Measurements from ENCODE around the gene KIAA0513. TPM values are rescaled to one million over a fixed set of nuclear protein-coding genes. Genes with fewer than 3 reads are reported as not detected.

KIAA0513 gene
- total RNA-seq, 1 donor from 2014 or later: 10.6 TPM

DNA sequence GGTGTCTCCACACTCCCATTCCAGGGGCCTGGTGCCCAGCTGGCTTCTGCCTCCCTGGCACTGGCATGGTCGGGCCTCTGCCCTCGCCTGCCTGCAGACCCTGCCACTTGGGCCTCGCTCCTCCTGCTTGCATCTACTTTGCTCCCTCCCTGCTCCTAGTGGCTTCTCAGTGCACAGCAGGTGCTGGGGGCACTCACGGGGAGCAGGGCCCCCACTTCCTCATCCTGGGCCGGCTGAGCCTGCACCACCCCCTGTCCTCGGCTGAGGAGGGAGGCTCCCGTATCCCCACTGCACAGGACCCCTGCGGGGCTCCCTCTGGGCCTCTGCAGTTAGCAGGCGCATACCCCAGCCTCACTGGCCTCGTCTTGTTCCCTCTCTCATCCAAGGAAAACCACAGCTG is 49.4 kb downstream of the KIAA0513 start:
- Mint-ChIP-seq H3K4me3 (ENCODE audit: unreplicated experiment) (no peak overlapping the region), H3K27me3 (ENCODE audit: unreplicated experiment) (no peaks in the 10 kb centered on the region), H3K36me3 (ENCODE audit: unreplicated experiment) (peaks cover 20% of the 10 kb centered on the region), H3K9me3 (ENCODE audit: unreplicated experiment) (no peaks in the 10 kb centered on the region), H3K27ac (ENCODE audit: unreplicated experiment) (no peak overlapping the region), H3K4me1 (ENCODE audit: unreplicated experiment) (peaks cover 6% of the 10 kb centered on the region)
- TF ChIP-seq, protein P1, sequence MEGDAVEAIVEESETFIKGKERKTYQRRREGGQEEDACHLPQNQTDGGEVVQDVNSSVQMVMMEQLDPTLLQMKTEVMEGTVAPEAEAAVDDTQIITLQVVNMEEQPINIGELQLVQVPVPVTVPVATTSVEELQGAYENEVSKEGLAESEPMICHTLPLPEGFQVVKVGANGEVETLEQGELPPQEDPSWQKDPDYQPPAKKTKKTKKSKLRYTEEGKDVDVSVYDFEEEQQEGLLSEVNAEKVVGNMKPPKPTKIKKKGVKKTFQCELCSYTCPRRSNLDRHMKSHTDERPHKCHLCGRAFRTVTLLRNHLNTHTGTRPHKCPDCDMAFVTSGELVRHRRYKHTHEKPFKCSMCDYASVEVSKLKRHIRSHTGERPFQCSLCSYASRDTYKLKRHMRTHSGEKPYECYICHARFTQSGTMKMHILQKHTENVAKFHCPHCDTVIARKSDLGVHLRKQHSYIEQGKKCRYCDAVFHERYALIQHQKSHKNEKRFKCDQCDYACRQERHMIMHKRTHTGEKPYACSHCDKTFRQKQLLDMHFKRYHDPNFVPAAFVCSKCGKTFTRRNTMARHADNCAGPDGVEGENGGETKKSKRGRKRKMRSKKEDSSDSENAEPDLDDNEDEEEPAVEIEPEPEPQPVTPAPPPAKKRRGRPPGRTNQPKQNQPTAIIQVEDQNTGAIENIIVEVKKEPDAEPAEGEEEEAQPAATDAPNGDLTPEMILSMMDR (IDR thresholded peaks at IDR 0.05): no peak
- no peak for DNase-seq (ENCODE audit: extremely low spot score, unreplicated experiment)

DNA sequence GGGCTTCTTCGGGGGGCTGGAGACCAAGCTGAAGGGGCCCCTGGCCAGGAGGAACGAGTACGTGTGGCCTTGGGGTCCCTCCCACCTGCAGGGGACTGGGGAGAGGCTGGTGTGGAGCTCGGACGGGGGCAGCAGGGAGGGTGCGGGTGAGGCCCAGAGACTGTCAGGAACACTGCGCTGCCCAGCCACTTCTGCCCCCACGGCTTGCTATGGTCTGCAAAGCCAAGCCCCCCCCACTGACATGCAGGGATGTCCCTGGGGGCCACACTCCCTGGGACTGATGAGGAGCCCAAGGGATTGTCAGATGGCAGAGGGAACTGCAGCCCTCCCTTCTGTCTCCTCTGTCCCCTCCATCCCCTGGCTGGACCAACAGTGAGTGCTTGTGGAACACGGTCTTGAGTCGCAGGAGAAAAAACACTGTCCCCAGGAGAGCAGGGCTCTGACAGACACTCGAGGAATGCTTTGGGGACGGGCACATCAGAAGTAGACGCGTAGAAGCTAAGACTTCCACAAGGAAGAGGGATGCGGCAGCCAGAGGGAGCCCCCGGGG is 50.1 kb downstream of the KIAA0513 start:
- Mint-ChIP-seq H3K27ac (ENCODE audit: unreplicated experiment) (no peak overlapping the region), H3K27me3 (ENCODE audit: unreplicated experiment) (no peaks in the 10 kb centered on the region), H3K4me3 (ENCODE audit: unreplicated experiment) (no peak overlapping the region), H3K9me3 (ENCODE audit: unreplicated experiment) (no peaks in the 10 kb centered on the region), H3K4me1 (ENCODE audit: unreplicated experiment) (peaks cover 12% of the 10 kb centered on the region), H3K36me3 (ENCODE audit: unreplicated experiment) (peaks cover 20% of the 10 kb centered on the region)
- TF ChIP-seq, protein P1 (IDR thresholded peaks at IDR 0.05): no peak
- no peak for DNase-seq (ENCODE audit: extremely low spot score, unreplicated experiment)

DNA sequence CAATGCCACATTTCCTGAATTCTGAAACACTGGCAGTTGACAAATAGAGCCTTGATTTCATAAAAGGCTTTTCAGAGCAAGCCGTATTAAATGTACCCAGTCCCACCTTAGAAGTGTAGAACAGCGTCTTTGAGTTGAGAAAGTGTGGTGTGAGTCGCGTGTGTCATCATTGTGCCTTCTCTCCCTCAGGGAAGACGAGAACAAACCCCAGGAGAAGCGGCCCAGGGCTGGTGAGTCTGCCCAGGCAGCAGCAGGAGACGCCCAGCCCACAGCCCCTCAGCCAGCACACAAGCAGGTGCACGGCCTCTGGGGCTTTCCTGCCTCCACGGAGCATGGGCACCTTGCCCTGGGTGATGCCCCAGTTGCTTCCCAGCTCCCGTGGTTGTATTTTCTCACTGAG is 50.6 kb downstream of the KIAA0513 start:
- no peak overlapping the region for H3K27ac Mint-ChIP-seq (ENCODE audit: unreplicated experiment)
- DNase-seq (ENCODE audit: extremely low spot score, unreplicated experiment): no peak
- H3K9me3 Mint-ChIP-seq (ENCODE audit: unreplicated experiment): no peaks in the 10 kb centered on the region
- TF ChIP-seq, protein P1 (IDR thresholded peaks at IDR 0.05): no peak
- H3K27me3 Mint-ChIP-seq (ENCODE audit: unreplicated experiment): no peaks in the 10 kb centered on the region
- peaks cover 20% of the 10 kb centered on the region for H3K36me3 Mint-ChIP-seq (ENCODE audit: unreplicated experiment)
- no peak overlapping the region for H3K4me3 Mint-ChIP-seq (ENCODE audit: unreplicated experiment)
- H3K4me1 Mint-ChIP-seq (ENCODE audit: unreplicated experiment): peaks cover 13% of the 10 kb centered on the region

DNA sequence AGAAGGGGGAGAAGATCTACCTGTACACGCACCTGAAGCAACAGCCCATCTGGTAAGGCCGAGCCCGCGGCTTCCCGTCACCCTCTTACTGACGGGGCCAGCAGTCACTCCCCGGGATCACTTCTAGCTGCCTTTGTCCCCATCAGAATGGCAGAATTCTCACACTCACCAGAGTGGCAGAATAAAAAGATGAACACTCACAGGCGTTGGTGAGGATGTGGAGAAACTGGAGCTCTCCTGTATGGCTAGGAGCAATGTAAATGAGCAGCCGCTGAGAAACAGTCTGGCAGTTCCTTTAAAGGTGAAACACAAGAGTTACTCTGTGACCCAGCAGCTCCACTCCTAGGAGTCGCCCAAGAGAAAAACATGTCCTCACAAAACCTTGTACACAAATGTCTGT is 51.4 kb downstream of the KIAA0513 start:
- no peak for DNase-seq (ENCODE audit: extremely low spot score, unreplicated experiment)
- Mint-ChIP-seq H3K27me3 (ENCODE audit: unreplicated experiment) (no peaks in the 10 kb centered on the region), H3K27ac (ENCODE audit: unreplicated experiment) (no peak overlapping the region), H3K4me3 (ENCODE audit: unreplicated experiment) (no peak overlapping the region), H3K36me3 (ENCODE audit: unreplicated experiment) (peaks cover 18% of the 10 kb centered on the region), H3K9me3 (ENCODE audit: unreplicated experiment) (no peaks in the 10 kb centered on the region), H3K4me1 (ENCODE audit: unreplicated experiment) (peaks cover 13% of the 10 kb centered on the region)
- TF ChIP-seq, protein P1 (IDR thresholded peaks at IDR 0.05): no peak

DNA sequence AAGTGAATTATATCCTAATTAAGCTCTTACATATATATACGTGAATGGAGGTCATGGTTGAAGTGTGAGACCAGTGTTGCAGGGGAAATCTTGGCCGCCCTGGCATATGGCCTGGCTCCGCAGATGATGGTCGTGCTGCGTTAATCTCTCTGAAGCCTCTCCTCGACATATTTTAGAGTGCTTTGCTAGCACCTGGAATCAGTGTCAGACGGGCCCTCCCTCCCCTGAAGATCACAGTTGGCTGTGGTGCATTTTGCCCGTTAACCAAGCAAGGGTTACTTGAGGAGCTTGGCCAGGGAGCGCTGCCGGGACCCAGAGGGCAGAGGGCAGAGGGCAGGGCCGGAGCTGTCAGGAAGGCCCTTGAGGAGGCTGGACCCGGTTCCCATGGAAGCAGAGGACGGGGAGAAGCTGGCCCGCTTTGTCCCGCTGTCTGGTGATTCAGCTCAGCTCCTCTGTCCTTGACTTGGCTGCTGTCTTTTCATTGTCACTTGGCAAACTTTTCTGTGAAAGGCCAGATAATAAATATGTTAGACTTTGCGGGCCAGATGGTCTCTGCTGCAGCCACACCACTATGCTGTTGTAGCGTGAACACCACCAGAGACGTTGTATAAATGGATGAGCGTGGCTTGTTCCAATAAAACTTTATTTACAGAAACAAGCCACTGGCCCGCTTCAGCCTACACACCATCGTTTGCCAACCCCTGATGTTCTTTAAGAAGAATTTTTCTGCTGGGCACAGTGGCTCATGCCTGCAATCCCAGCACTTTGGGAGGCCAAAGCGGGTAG is 52.4 kb downstream of the KIAA0513 start:
- Mint-ChIP-seq H3K9me3 (ENCODE audit: unreplicated experiment) (no peaks in the 10 kb centered on the region), H3K27ac (ENCODE audit: unreplicated experiment) (no peak overlapping the region), H3K4me3 (ENCODE audit: unreplicated experiment) (no peak overlapping the region), H3K4me1 (ENCODE audit: unreplicated experiment) (peaks cover 15% of the 10 kb centered on the region), H3K27me3 (ENCODE audit: unreplicated experiment) (no peaks in the 10 kb centered on the region), H3K36me3 (ENCODE audit: unreplicated experiment) (peaks cover 18% of the 10 kb centered on the region)
- TF ChIP-seq, protein P1 (IDR thresholded peaks at IDR 0.05): no peak
- DNase-seq (ENCODE audit: extremely low spot score, unreplicated experiment): no peak
